22Rv1 (cell line): ENCODE data around the gene FBXO31.

ENCODE experiments used
- ZFX ChIP-seq: fragments of 450-650 bp; IDR thresholded peaks from 2 replicates; pipeline ENCODE4 v1.6.1; 2017; ENCODE audit warnings: antibody characterized with exemption, borderline replicate concordance
- TF ChIP-seq, protein P1 (sequence below): fragments of 450-650 bp; IDR thresholded peaks from 2 replicates; pipeline ENCODE4 v1.5.1; 2017; ENCODE audit warnings: mild to moderate bottlenecking

DNA sequence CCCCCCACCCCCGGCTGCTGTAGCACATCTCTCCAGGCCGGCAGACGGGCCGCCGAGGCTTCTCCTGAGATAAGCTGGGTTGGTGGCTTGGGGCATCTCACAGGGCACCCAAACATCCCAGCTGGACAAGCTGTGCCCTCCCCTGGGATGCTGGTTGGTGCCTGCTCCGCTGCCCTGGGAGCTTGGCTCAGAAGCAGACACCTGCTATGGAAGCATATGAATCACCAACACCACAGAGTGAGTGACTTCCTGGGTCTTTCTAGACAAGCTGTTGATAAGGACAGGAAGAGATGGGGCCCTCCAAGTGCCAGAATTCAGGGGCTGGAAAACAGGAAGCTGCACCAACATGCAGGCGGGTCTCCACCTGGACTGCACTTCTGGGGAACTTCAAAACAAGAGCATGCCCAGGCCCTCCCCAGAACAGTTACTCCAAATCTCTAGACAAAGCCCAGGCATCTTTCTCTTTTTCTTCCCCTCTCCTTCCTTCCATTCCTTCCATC lies 80.1 kb downstream of the FBXO31 start:
- TF ChIP-seq, protein P1, sequence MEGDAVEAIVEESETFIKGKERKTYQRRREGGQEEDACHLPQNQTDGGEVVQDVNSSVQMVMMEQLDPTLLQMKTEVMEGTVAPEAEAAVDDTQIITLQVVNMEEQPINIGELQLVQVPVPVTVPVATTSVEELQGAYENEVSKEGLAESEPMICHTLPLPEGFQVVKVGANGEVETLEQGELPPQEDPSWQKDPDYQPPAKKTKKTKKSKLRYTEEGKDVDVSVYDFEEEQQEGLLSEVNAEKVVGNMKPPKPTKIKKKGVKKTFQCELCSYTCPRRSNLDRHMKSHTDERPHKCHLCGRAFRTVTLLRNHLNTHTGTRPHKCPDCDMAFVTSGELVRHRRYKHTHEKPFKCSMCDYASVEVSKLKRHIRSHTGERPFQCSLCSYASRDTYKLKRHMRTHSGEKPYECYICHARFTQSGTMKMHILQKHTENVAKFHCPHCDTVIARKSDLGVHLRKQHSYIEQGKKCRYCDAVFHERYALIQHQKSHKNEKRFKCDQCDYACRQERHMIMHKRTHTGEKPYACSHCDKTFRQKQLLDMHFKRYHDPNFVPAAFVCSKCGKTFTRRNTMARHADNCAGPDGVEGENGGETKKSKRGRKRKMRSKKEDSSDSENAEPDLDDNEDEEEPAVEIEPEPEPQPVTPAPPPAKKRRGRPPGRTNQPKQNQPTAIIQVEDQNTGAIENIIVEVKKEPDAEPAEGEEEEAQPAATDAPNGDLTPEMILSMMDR = no peak
- TF ChIP-seq ZFX = no peak
